Endothelial cell of umbilical vein (primary cell): ENCODE measurements around the gene GPR87. TPM values are rescaled to one million over a fixed set of nuclear protein-coding genes. Genes with fewer than 3 reads are reported as not detected.

Source experiments
- BruUV-seq: library from RNA; stranded (reverse); fragments of 400-500 nt; replicated peaks from 2 replicates; lab custom pipeline; 2021; lab: Mats Ljungman, UMichigan
- CTCF ChIA-PET: fragments of 300-600, 350-600 bp; sonication (Branson Sonifier 250); formaldehyde crosslinking; loops from one replicate; lab custom pipeline; 2021; ENCODE audit warnings: antibody characterized with exemption, inconsistent platforms; lab: Charles Lee
- POLR2A ChIA-PET: fragments of 300-600, 350-600 bp; sonication (Branson Sonifier 250); formaldehyde crosslinking; loops from one replicate; lab custom pipeline; 2021; ENCODE audit warnings: antibody characterized with exemption, inconsistent platforms; lab: Charles Lee
- DNase-seq: peaks from one replicate; pipeline ENCODE4 v3.0.0-alpha.2; 2011; ENCODE audit warnings: low read depth, low spot score
- FAIRE-seq: peaks from 2 replicates; lab custom pipeline; 2011; peaks lifted over from hg19 to GRCh38; lab: Jason Lieb, UNC
- H2AFZ ChIP-seq: 2 replicates; pipeline ENCODE4 v1.6.0; 2012; ENCODE audit warnings: low read depth, low read length, control low read depth, inconsistent platforms
- H3K27ac ChIP-seq: 2 replicates; pipeline ENCODE4 v1.5.1; 2011; ENCODE audit warnings: low read depth, mild to moderate bottlenecking, control low read depth, low read length, moderate library complexity; ENCODE audit not compliant: insufficient read depth
- H3K27me3 ChIP-seq, 2 experiments: 2 replicates each; pipeline versions ENCODE4 v1.6.0 to v1.6.1; 2011; ENCODE audit warnings: low read length in 2 of 2, mixed read lengths in 1 of 2; ENCODE audit not compliant: control insufficient read depth in 2 of 2, insufficient read depth in 2 of 2
- H3K36me3 ChIP-seq, 2 experiments: 2 replicates in 1 of 2; 3 replicates in 1 of 2; pipeline ENCODE4 v1.5.1; 2011; ENCODE audit warnings: low read length in 2 of 2, mild to moderate bottlenecking in 1 of 2, moderate library complexity in 1 of 2; ENCODE audit not compliant: control insufficient read depth in 2 of 2, insufficient read depth in 2 of 2; ENCODE audit errors: extremely low read depth in 1 of 2
- H3K4me1 ChIP-seq: 3 replicates; pipeline ENCODE4 v1.5.1; 2011; ENCODE audit warnings: mild to moderate bottlenecking, low read length; ENCODE audit not compliant: control insufficient read depth, insufficient read depth; ENCODE audit errors: extremely low read depth
- H3K4me2 ChIP-seq: 2 replicates; pipeline ENCODE4 v1.6.1; 2011; ENCODE audit warnings: low read length, control low read depth, mixed read lengths; ENCODE audit not compliant: insufficient read depth
- H3K4me3 ChIP-seq, 3 experiments: fragments of 200-600 bp in 1 of 3; sonication (generic), shearing (Covaris generic) in 1 of 3; replicated peaks in 1 of 3; 2 replicates each; pipeline ENCODE4 v1.5.1; 2011 to 2016; ENCODE audit warnings: control low read depth in 3 of 3, low read length in 3 of 3, mild to moderate bottlenecking in 2 of 3, inconsistent platforms in 1 of 3, low read depth in 1 of 3, moderate library complexity in 1 of 3; ENCODE audit not compliant: insufficient read depth in 1 of 3
- H3K79me2 ChIP-seq: 2 replicates; pipeline ENCODE4 v1.6.0; 2012; ENCODE audit warnings: low read length, inconsistent platforms; ENCODE audit not compliant: control insufficient read depth, insufficient read depth
- H3K9ac ChIP-seq: replicated peaks from 2 replicates; pipeline ENCODE3; 2011; ENCODE audit warnings: low read length, control low read depth; ENCODE audit not compliant: insufficient read depth; ENCODE audit errors: extremely low read depth
- H3K9me1 ChIP-seq: replicated peaks from 3 replicates; pipeline ENCODE4 v1.6.0; 2011; ENCODE audit warnings: mild to moderate bottlenecking, low read length; ENCODE audit not compliant: control insufficient read depth, insufficient read depth; ENCODE audit errors: extremely low read depth
- H3K9me3 ChIP-seq: replicated peaks from 2 replicates; pipeline ENCODE4 v1.5.1; 2012; ENCODE audit warnings: low read length, inconsistent platforms; ENCODE audit not compliant: control insufficient read depth, insufficient read depth
- H4K20me1 ChIP-seq: replicated peaks from 2 replicates; pipeline ENCODE3; 2011; ENCODE audit warnings: mild to moderate bottlenecking, low read length; ENCODE audit not compliant: control insufficient read depth, insufficient read depth; ENCODE audit errors: extremely low read depth
- CTCF ChIP-seq, 2 donors: IDR thresholded peaks; 1 replicate in 1 of 2; 2 replicates in 1 of 2; pipeline ENCODE4 v1.5.1; 2011; ENCODE audit warnings: low read length in 2 of 2, mild to moderate bottlenecking in 2 of 2, moderate library complexity in 2 of 2, control low read depth in 1 of 2, inconsistent platforms in 1 of 2, low read depth in 1 of 2; ENCODE audit not compliant: insufficient read depth in 1 of 2; ENCODE audit errors: extremely low read depth in 1 of 2
- EZH2 ChIP-seq: IDR thresholded peaks from 2 replicates; pipeline ENCODE4 v1.6.1; 2012; ENCODE audit warnings: borderline replicate concordance, low read depth, mild to moderate bottlenecking, moderate library complexity, low read length, inconsistent platforms; ENCODE audit not compliant: severe bottlenecking
- FOS ChIP-seq: IDR thresholded peaks from 2 replicates; pipeline ENCODE4 v1.6.1; 2011; ENCODE audit warnings: mild to moderate bottlenecking, low read length, moderate library complexity, borderline replicate concordance; ENCODE audit not compliant: insufficient read depth
- GATA2 ChIP-seq: IDR thresholded peaks from 2 replicates; pipeline ENCODE4 v1.7.0; 2011; ENCODE audit warnings: low read depth, mild to moderate bottlenecking, moderate library complexity, mixed read lengths, low read length; ENCODE audit not compliant: insufficient read length, insufficient read depth
- JUN ChIP-seq: IDR thresholded peaks from 2 replicates; pipeline ENCODE4 v1.6.1; 2011; ENCODE audit warnings: borderline replicate concordance, low read depth; ENCODE audit not compliant: insufficient read length, insufficient read depth
- MYC ChIP-seq: IDR thresholded peaks from one replicate; pipeline ENCODE4 v1.6.1; 2011; ENCODE audit warnings: mild to moderate bottlenecking, low read depth, low read length
- POLR2A ChIP-seq: IDR thresholded peaks from 2 replicates; pipeline ENCODE4 v1.6.1; 2012; ENCODE audit warnings: low read depth, mild to moderate bottlenecking, control low read depth, low read length
- POLR2AphosphoS5 ChIP-seq: IDR thresholded peaks from 2 replicates; pipeline ENCODE4 v1.6.1; 2012; ENCODE audit warnings: low read depth, mild to moderate bottlenecking, control low read depth, low read length, moderate library complexity; ENCODE audit not compliant: insufficient read depth
- dilution Hi-C: fragments of 300-500 bp; cut with MboI; formaldehyde crosslinking; loops from one replicate; pipeline ENCODE4 v1.15.0; 2019; ENCODE audit warnings: low sequenced_read_pairs; ENCODE audit not compliant: extremely low pct_ligation_motif_present
- intact Hi-C: fragments of 100-400 bp; cut with micrococcal nuclease; formaldehyde crosslinking; loops from one replicate; pipeline ENCODE4 v1.10.0; 2022
- polyA plus RNA-seq, 4 experiments: library from polyadenylated mRNA; depleted of rRNA in 3 of 4; stranded (reverse) in 3 of 4; unstranded in 1 of 4; fragments of >200 nt; gene quantifications; 2 replicates each; pipeline versions ENCODE4 v1.2.1 to v1.2.3, GENCODE V29; 2011 to 2012; ENCODE audit warnings: missing spikeins in 1 of 4
- total RNA-seq: library from RNA; stranded (reverse); gene quantifications from 2 replicates; pipeline ENCODE4 v1.2.3, GENCODE V29; 2021
- TF ChIP-seq, protein P1 (sequence below): IDR thresholded peaks from 2 replicates; pipeline ENCODE4 v1.6.1; 2011; ENCODE audit not compliant: insufficient read depth, insufficient read length

Gene GPR87
- total and polyA plus RNA-seq, 2 donors (not counting 3 experiments of a cell fraction or from before 2014, with no cell fraction given): not detected

DNA sequence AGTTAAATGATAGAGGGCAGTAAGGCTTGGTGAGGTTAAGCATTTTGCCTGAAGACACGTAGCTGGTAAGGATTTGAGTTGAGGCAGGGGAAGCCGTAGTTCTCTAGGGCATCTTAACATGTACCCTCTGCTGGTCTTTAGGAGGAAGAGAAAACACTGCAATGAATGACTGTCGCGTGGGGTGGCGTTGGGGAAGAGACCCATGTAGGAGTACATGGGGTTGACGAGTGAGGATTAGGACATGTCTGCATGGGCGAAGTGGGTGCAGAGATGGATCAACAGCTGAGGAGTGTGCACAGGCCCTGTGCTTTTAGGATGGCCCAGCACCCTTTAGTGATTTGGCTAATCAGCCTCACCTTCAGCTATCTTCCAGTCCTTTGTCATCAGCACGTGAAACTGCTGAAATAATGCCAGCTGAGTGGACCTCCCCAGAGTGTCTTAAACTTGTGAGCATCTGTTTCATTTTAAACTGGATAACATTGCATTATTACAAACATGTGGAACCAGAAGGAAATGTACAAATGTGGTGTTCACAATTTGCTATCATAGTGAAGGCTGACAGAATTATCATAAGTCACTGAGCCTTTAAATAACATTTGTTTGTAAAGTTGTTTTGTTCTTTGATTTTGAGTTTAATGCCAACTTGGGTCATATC lies 53.6 kb downstream of the GPR87 start:
- Histone ChIP-seq H4K20me1 (no peaks in the 10 kb centered on the region), H3K4me2 (no peak overlapping the region), H3K9me1 (no peaks in the 10 kb centered on the region), H3K9me3 (no peaks in the 10 kb centered on the region), H3K4me1 (no peaks in the 10 kb centered on the region), H3K36me3 (no peaks in the 10 kb centered on the region), H3K27me3 (peaks cover 0 to 6% of the 10 kb centered on the region in 2 experiments), H3K9ac (no peak overlapping the region), H3K79me2 (no peaks in the 10 kb centered on the region), H3K4me3 (no peak overlapping the region), H2AFZ (no peak overlapping the region), H3K27ac (no peak overlapping the region)
- DNase-seq (no peak), FAIRE-seq (no peak)
- no TSS peak for BruUV-seq
- POLR2A ChIA-PET: no interaction called here
- dilution Hi-C loops: no loop called here
- TF ChIP-seq, protein P1, sequence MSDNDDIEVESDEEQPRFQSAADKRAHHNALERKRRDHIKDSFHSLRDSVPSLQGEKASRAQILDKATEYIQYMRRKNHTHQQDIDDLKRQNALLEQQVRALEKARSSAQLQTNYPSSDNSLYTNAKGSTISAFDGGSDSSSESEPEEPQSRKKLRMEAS: no peak
- no peak for TF ChIP-seq POLR2A
- TF ChIP-seq MYC: no peak
- no peak for TF ChIP-seq FOS
- no peak for TF ChIP-seq JUN
- no peak for TF ChIP-seq GATA2
- TF ChIP-seq POLR2AphosphoS5: no peak
- no peak for TF ChIP-seq EZH2
- TF ChIP-seq CTCF (IDR thresholded peaks at IDR 0.05; ENCODE audit: extremely low read depth in 1 of 2, insufficient read depth in 1 of 2, low read depth in 1 of 2, low read length in 2 of 2): no peak
- CTCF ChIA-PET: interaction anchor here (0.9 to 1.2 kb wide), 3 partner anchors 9 to 14 kb away, joined by 3 to 4 read pairs (median 4); no protein-coding TSS in a partner anchor
- intact Hi-C loops: no loop called here
